HPDE6-E6E7 (cell line): ENCODE measurements around the gene OXSR1.
"Not testable (repeated sequence)": the region's sequence is repeated elsewhere in the genome, so short reads cannot be mapped to it uniquely, and the experiment has no call there.

Experiments used
- DNase-seq: peaks from one replicate; pipeline ENCODE4 v3.0.0; 2011; ENCODE audit warnings: missing footprints; ENCODE audit errors: extremely low spot score

OXSR1 gene

GRCh38 chr3:38268087-38268486 is 102.8 kb downstream of the OXSR1 start:
- no peak for DNase-seq

DNA sequence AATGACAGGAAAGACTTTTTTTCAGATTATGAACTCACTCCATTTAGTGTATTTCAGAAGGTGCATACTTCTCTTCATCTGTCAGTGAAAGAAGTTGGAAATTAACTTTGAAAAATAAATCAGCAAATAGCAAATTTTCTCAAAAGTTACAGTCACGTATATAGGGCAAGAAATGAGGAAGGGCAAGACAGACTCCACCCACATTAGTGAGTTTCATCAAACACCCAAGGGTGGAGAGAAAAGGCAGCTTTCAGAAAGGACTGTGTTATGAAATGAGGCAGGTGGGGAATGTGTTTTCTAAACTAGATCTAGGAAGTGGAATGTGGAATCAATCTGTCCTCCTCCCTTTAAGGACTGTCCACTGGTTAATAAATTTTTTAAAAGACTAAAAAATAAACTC is 103.2 kb downstream of the OXSR1 start:
- no peak for DNase-seq

- DNase-seq, result no peak
Measured at GRCh38 chr3:38270606-38271005, 105.3 kb downstream of the OXSR1 start.

DNA sequence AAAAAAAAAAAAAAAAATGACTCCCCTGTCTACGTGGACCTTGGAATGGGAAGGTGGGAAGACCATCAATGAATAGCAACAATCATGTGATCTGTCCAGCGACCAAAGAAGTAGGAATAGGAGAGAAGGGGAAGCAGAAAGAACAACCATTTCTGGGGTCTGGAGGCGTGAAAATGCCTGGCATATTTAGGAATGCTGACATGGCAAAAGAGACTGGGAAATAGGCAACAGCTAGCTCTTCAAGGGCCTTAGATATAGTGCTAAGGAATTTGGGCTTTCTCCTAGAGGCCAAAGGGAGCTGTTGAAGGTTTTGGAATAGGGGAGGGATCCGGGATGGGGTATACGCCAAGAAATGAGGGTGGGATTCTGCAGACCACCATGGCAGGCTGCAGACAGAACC is 106.2 kb downstream of the OXSR1 start:
- DNase-seq, result no peak

- DNase-seq, result no peak
Measured at GRCh38 chr3:38274864-38275649, 109.7 kb downstream of the OXSR1 start.

GRCh38 chr3:38275658-38276057 is 110.3 kb downstream of the OXSR1 start:
- no peak for DNase-seq

GRCh38 chr3:38276081-38276916 is 111.0 kb downstream of the OXSR1 start:
- DNase-seq, result no peak

- DNase-seq, result no peak
Measured at GRCh38 chr3:38276917-38277630, 111.7 kb downstream of the OXSR1 start.

DNA sequence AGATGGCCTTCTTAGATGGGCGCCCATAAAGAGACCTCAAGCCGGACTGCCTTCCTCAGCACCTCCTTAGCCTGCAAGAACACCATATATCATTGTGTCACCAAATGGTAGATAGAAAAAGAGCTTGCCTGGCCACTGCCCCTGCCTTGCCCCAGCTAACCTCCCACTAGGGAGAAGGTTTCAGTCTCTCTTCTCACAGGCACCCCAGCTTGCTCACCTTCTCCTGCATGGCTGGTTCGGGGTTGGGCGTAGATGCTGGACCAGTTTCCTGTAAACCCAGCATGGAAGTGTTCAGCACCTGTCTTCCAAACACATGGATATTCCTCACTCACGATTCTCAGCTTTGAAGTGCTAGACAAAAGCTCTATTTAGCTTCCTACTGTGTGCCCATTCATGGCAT is 113.5 kb downstream of the OXSR1 start:
- DNase-seq, result no peak

DNA sequence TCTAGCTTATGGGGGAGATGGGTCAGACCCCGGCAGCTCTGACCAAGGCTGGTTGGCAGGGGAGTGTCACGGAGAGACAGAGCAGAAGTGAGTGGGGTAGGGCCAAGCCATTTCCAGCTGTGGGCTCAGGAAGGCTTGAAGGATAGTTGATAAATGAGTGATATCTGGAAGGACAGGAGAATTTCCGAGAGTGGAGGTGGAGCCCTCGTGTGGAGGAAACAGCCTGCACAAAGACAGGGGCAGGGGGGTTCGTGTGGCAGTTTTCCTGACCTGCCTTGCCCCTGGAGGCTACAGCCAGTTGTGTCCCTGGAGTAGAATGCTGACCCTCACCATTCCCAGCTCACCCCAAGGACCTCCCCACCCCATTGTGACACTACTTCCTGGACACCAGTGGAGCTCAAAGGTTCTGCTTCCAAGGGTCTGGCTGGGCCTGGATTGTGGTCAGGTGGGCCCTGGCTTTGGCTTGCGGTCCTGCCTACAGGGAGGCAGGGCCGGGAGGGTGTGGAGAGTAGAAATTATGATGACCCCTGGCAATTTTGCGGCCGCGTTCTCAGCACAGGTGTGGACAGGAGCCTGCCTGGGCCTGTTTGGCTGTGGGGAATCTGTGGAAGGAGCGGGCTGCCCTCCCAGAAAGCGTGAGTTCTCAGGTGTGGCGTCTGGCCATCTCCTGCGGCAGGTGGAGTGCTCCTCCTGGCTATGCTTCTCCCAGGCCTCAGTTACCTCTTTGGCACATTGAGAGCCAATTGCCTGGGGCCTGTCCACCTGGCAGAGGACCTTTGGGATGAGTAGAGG is 116.8 kb downstream of the OXSR1 start, which contains the start of gene SLC22A14:
Gene SLC22A14, plus strand, starts transcription at position 400 of the 792 bp plus-strand sequence. CDS start 23,733 bp downstream, outside the sequence.
- no peak for DNase-seq

DNA sequence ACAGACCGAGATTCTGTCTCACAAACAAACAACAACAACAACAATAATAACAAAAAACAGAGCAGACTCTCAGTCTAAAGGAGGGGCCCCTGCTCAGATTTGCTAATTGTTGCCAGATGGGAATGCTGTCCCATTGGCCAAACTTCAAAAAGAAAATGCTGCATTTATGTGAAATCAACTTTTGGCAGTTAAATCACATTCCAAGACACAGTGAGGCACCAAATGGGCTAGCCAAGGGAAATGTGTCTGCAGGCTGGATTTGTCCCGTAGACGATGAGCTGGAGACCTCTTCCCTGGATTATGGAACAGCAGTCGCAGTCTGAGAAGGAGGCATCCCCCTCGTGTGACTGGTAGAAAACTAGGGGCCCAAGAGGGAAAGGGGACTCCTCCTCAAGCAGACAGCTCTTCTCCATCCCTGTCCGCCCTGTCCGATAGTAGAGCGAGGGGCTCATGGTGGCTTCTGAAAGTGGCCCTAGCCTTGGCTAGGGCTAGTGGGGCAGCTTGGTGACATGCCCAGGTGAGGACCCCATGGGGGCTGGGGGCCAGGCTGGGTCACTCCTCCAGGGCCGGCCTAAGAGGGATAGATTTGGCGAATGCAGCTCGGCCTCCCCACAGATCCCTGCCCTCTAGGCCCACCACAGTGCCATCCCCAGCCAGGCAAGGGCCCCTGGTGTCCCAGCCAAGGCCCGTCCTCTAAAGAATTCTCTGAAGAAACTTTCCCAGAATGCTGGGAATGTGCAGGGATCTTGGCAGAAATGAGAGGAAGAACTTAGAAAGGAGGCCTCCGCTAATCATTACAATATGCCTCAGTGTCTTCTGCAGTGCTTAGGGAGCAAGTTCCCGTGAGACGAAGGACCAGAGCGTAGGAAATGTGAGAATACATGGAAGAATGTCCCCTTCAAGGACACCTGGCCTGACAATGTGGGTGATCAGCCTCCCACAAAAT is 118.7 kb downstream of the OXSR1 start:
- DNase-seq, result no peak

DNA sequence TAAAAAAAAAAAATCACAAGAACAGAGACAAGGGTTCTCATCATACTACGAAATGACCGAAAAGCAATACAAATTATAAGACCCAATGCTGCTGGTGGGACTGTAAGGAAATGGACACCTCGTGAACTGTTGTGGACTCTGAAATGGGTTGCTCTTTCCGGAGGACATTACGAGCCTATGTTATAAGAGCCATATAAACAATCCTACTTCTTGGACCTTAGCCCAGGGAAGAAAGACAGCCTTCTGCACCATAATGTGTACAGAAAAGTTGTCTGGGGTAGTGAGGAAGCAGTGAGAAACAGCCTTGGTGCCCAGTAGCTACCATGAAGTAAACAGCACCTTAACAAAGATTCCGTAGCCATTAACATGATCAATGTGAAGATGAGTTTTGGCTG is 119.4 kb downstream of the OXSR1 start:
- DNase-seq, result no peak

GRCh38 chr3:38289286-38290217 is 124.2 kb downstream of the OXSR1 start:
- not testable (repeated sequence) for DNase-seq

DNA sequence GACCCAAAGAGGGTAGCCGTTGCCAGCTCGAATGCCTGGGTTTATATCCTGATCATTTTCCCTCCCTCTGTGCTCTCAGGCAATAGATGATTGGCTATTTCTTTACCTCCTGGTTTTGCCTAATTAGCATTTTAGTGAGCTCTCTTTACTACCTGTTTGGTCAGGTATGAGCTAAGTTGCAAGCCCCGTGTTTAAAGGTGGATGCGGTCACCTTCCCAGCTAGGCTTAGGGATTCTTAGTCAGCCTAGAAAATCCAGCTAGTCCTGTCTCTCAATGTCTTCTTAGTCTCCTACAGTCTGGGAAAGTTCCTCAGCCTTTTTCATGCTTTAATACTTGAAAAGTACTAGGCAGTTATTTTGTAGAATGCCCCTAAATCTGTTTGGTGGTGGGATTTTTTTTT is 131.7 kb downstream of the OXSR1 start:
- not testable (repeated sequence) for DNase-seq

GRCh38 chr3:38297537-38297936 is 132.2 kb downstream of the OXSR1 start:
- DNase-seq, result no peak

DNA sequence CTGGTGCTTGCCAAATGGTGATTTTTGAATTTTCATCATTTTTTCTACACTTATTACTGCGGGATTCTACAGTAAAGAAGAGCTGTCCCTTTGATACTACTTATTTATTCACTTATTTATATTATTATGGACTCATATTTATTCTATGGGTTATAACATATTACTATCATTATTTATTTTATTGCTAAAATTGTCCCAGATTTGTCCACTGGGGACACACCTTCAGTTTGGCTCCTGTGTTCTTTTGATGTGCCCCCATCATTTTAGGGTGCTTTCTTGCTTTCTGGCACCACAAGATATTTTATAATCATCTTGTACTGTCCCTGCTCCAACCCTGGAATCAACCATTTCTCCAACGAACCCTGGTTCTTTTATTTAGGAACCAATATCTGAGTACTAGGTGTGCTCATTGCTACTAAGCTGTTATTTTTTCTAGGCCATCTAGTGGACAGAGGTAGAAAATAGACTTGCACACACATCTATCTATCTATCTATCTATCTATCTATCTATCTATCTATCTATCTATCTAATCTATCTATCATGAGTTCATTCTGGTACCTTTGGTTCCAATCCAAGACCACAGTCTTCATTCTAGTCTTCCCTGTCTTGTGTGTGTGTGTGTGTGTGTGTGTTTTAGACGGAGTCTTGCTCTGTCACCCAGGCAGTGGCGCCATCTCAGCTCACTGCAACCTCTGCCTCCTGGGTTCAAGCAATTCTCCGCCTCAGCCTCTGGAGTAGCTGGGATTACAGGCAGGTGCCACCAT is 132.8 kb downstream of the OXSR1 start:
- DNase-seq, result no peak
